IMR-90 (cell line): ENCODE data around the gene LRRC18. TPM values are rescaled to one million over a fixed set of nuclear protein-coding genes. Genes with fewer than 3 reads are reported as not detected.

Source experiments
- ATAC-seq: fragments of 200-7000 bp; cut with Tn5 transposase; 2 replicates; pipeline ENCODE4 v1.9.1; 2020; ENCODE audit warnings: low read depth, mild to moderate bottlenecking, moderate library complexity
- BruUV-seq: library from RNA; stranded (reverse); fragments of 400-500 nt; replicated peaks from 2 replicates; lab custom pipeline; 2021; lab: Mats Ljungman, UMichigan
- CTCF ChIA-PET: fragments of 300-600 bp; formaldehyde crosslinking; extraction: SDS; loops from one replicate; lab custom pipeline; 2021; ENCODE audit warnings: antibody characterized with exemption; lab: Yijun Ruan, JAX
- POLR2A ChIA-PET: fragments of 300-600 bp; sonication (Branson Sonifier 250); formaldehyde crosslinking; loops from one replicate; lab custom pipeline; 2022; ENCODE audit warnings: antibody characterized with exemption; ENCODE audit not compliant: unreplicated experiment; lab: Charles Lee
- DNase-seq: peaks from one replicate; pipeline ENCODE4 v3.0.0; 2013
- H2AFZ ChIP-seq: replicated peaks from 2 replicates; pipeline ENCODE3; 2013; ENCODE audit warnings: low read length, mild to moderate bottlenecking; ENCODE audit not compliant: poor library complexity
- H2AK5ac ChIP-seq: 2 replicates; pipeline ENCODE4 v1.6.1; 2013; ENCODE audit warnings: low read depth, low read length, inconsistent platforms
- H2AK9ac ChIP-seq: replicated peaks from 2 replicates; pipeline ENCODE3; 2013; ENCODE audit warnings: mild to moderate bottlenecking, low read depth, low read length, moderate library complexity; ENCODE audit not compliant: poor library complexity
- H2BK120ac ChIP-seq: 2 replicates; pipeline ENCODE4 v1.6.1; 2013; ENCODE audit warnings: low read depth, low read length, inconsistent platforms
- H2BK15ac ChIP-seq: 3 replicates; pipeline ENCODE4 v1.6.1; 2013; ENCODE audit warnings: low read depth, low read length, inconsistent platforms
- H2BK20ac ChIP-seq: 2 replicates; pipeline ENCODE4 v1.6.1; 2013; ENCODE audit warnings: low read depth, mild to moderate bottlenecking, inconsistent platforms, low read length, moderate library complexity
- H2BK5ac ChIP-seq: 2 replicates; pipeline ENCODE4 v1.6.1; 2013; ENCODE audit warnings: mild to moderate bottlenecking, low read depth, low read length, inconsistent platforms; ENCODE audit not compliant: poor library complexity, severe bottlenecking
- H3K14ac ChIP-seq: replicated peaks from 2 replicates; pipeline ENCODE4 v1.6.1; 2013; ENCODE audit warnings: low read depth, low read length, inconsistent platforms
- H3K18ac ChIP-seq: 2 replicates; pipeline ENCODE4 v1.6.1; 2013; ENCODE audit warnings: low read depth, low read length, control low read depth
- H3K23ac ChIP-seq: 2 replicates; pipeline ENCODE4 v1.6.1; 2013; ENCODE audit warnings: low read depth, low read length, inconsistent platforms
- H3K27ac ChIP-seq: 2 replicates; pipeline ENCODE4 v1.5.1; 2013; ENCODE audit warnings: mild to moderate bottlenecking, control low read depth, low read length; ENCODE audit not compliant: insufficient read depth
- H3K27me3 ChIP-seq: 2 replicates; pipeline ENCODE4 v1.6.1; 2013; ENCODE audit warnings: low read length; ENCODE audit not compliant: control insufficient read depth, insufficient read depth
- H3K36me3 ChIP-seq: 2 replicates; pipeline ENCODE4 v1.6.1; 2013; ENCODE audit warnings: low read length, mixed read lengths; ENCODE audit not compliant: control insufficient read depth, insufficient read depth
- H3K4ac ChIP-seq: 2 replicates; pipeline ENCODE4 v1.6.1; 2013; ENCODE audit warnings: low read depth, low read length, inconsistent platforms
- H3K4me1 ChIP-seq: 2 replicates; pipeline ENCODE4 v1.6.1; 2013; ENCODE audit warnings: low read length, mixed read lengths; ENCODE audit not compliant: control insufficient read depth, insufficient read depth
- H3K4me2 ChIP-seq: 2 replicates; pipeline ENCODE4 v1.6.1; 2013; ENCODE audit warnings: low read depth, mild to moderate bottlenecking, control low read depth, low read length, moderate library complexity
- H3K4me3 ChIP-seq: 2 replicates; pipeline ENCODE4 v1.5.1; 2013; ENCODE audit warnings: low read depth, mild to moderate bottlenecking, control low read depth, low read length, moderate library complexity; ENCODE audit not compliant: insufficient read depth
- H3K56ac ChIP-seq: 2 replicates; pipeline ENCODE4 v1.6.1; 2013; ENCODE audit warnings: low read length, inconsistent platforms; ENCODE audit not compliant: insufficient read depth; ENCODE audit errors: extremely low read depth
- H3K79me1 ChIP-seq, 2 experiments: 2 replicates each; pipeline ENCODE4 v1.6.1; 2013; ENCODE audit warnings: low read length in 2 of 2, inconsistent platforms in 1 of 2, low read depth in 1 of 2
- H3K9ac ChIP-seq: 2 replicates; pipeline ENCODE4 v1.6.1; 2013; ENCODE audit warnings: low read depth, low read length, control low read depth
- H3K9me1 ChIP-seq: 2 replicates; pipeline ENCODE4 v1.6.1; 2013; ENCODE audit warnings: low read length, inconsistent platforms; ENCODE audit not compliant: insufficient read depth
- H3K9me3 ChIP-seq: 2 replicates; pipeline ENCODE4 v1.6.1; 2013; ENCODE audit warnings: low read length; ENCODE audit not compliant: control insufficient read depth, insufficient read depth
- H4K20me1 ChIP-seq: 2 replicates; pipeline ENCODE4 v1.6.1; 2013; ENCODE audit warnings: low read length, inconsistent platforms; ENCODE audit not compliant: insufficient read depth
- H4K5ac ChIP-seq: 2 replicates; pipeline ENCODE4 v1.6.1; 2013; ENCODE audit warnings: mild to moderate bottlenecking, low read depth, low read length, control low read depth
- H4K8ac ChIP-seq, 2 experiments: 2 replicates each; pipeline ENCODE4 v1.6.1; 2013; ENCODE audit warnings: low read depth in 2 of 2, low read length in 2 of 2, control low read depth in 1 of 2, inconsistent platforms in 1 of 2
- H4K91ac ChIP-seq: 2 replicates; pipeline ENCODE4 v1.6.1; 2013; ENCODE audit warnings: low read depth, low read length, inconsistent platforms; ENCODE audit not compliant: insufficient read depth
- BHLHE40 ChIP-seq: fragments of 150-350 bp; IDR thresholded peaks from 2 replicates; pipeline ENCODE4 v1.6.1; 2016; ENCODE audit warnings: mild to moderate bottlenecking, low read depth, low read length
- CEBPB ChIP-seq: IDR thresholded peaks from 2 replicates; pipeline ENCODE4 v1.6.1; 2012; ENCODE audit warnings: low read depth, low read length, improper control_type of control experiment
- CHD1 ChIP-seq: IDR thresholded peaks from 2 replicates; pipeline ENCODE4 v1.6.1; 2012; ENCODE audit warnings: low read depth, low read length, improper control_type of control experiment
- FOS ChIP-seq: fragments of 150-350 bp; IDR thresholded peaks from 2 replicates; pipeline ENCODE4 v1.6.1; 2016; ENCODE audit warnings: low read depth, low read length
- MAZ ChIP-seq: IDR thresholded peaks from 2 replicates; pipeline ENCODE4 v1.6.1; 2012; ENCODE audit warnings: low read depth, mild to moderate bottlenecking, low read length, improper control_type of control experiment, moderate library complexity, borderline replicate concordance
- MXI1 ChIP-seq: IDR thresholded peaks from 2 replicates; pipeline ENCODE4 v1.6.1; 2012; ENCODE audit warnings: low read depth, mild to moderate bottlenecking, low read length, moderate library complexity, borderline replicate concordance
- NFE2L2 ChIP-seq: fragments of 150-350 bp; IDR thresholded peaks from 2 replicates; pipeline ENCODE4 v1.6.1; 2016; ENCODE audit warnings: low read depth, mild to moderate bottlenecking, low read length
- POLR2A ChIP-seq: IDR thresholded peaks from 2 replicates; pipeline ENCODE4 v1.6.1; 2012; ENCODE audit warnings: mild to moderate bottlenecking, low read depth, low read length
- RCOR1 ChIP-seq: IDR thresholded peaks from 2 replicates; pipeline ENCODE4 v1.6.1; 2012; ENCODE audit warnings: mild to moderate bottlenecking, low read length, improper control_type of control experiment; ENCODE audit not compliant: insufficient replicate concordance
- RFX5 ChIP-seq: IDR thresholded peaks from 2 replicates; pipeline ENCODE4 v1.8.0; 2012; ENCODE audit warnings: low read depth, mild to moderate bottlenecking, low read length, moderate library complexity
- WGBS, 2 experiments: methylation state at CpG; one replicate each; pipeline versions ENCODE4 v1.1.5 to v1.1.7; 2013; ENCODE audit warnings: missing lambda C conversion rate in 2 of 2; ENCODE audit not compliant: insufficient read length in 1 of 2; ENCODE audit errors: extremely low coverage in 2 of 2; 5-methylcytosine and 5-hydroxymethylcytosine counted together
- dilution Hi-C: fragments of 300-500 bp; cut with HindIII; formaldehyde crosslinking; loops from one replicate; pipeline ENCODE4 v1.14.3; 2018; ENCODE audit warnings: low sequenced_read_pairs; ENCODE audit not compliant: unreplicated experiment
- in situ Hi-C: fragments of 300-500 bp; cut with MboI; formaldehyde crosslinking; loops from 3 replicates; pipeline ENCODE4 v1.14.3; 2019; ENCODE audit warnings: low sequenced_read_pairs, inconsistent platforms, mixed read lengths
- intact Hi-C: fragments of 100-400 bp; cut with micrococcal nuclease; formaldehyde crosslinking; loops from 2 replicates; pipeline ENCODE4 v1.10.0; 2022
- polyA plus RNA-seq, 3 experiments: library from polyadenylated mRNA; depleted of rRNA; stranded (reverse); fragments of >200 nt; gene quantifications; 2 replicates each; pipeline ENCODE4 v1.2.3, GENCODE V29; 2012; ENCODE audit warnings: low replicate concordance in 1 of 3
- total RNA-seq: library from RNA; depleted of rRNA; stranded (reverse); fragments of >200 nt; gene quantifications from 2 replicates; pipeline ENCODE4 v1.2.3, GENCODE V29; 2012
- TF ChIP-seq, protein P1 (sequence below): conservative IDR thresholded peaks from 2 replicates; pipeline ENCODE4 v1.5.1; 2012; ENCODE audit warnings: mild to moderate bottlenecking, low read depth, low read length, improper control_type of control experiment
- TF ChIP-seq, protein P2 (sequence below): fragments of 150-350 bp; IDR thresholded peaks from 2 replicates; pipeline ENCODE4 v1.6.1; 2017; ENCODE audit warnings: mild to moderate bottlenecking, antibody characterized with exemption, low read length, low read depth

The LRRC18 gene
- total and polyA plus RNA-seq, 2 of the 4 experiments (the other 2 are of a cell fraction) = not detected

DNA sequence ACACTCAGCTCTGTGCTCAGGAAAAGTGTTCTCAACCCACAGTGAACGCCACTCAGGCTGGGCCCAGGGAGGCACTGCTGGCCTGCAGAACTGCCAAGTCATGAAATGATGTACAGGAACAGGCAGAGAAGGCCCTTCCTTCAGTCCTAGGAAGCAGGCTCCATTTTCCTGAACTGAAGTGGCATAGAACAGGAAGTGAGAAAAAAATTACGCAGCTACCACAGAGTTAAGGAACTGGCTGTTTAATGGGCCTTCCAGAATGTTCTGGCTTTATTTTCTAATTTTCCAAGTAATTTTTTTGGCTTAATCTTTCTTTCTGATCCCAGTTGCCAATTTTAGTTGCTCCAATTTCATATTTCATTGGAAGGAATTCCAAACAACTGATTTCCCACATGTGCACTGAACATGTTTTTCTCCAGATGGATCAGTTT is 39.3 kb downstream of the LRRC18 start:
- Histone ChIP-seq H3K27me3 (peaks cover 3% of the 10 kb centered on the region; the same call in 1 of the 2 replicates), H3K27ac (no peak overlapping the region), H3K56ac (no peak overlapping the region), H4K20me1 (no peaks in the 10 kb centered on the region), H4K8ac (no peak overlapping the region), H3K9ac (no peak overlapping the region), H3K36me3 (no peaks in the 10 kb centered on the region), H2AK5ac (no peak overlapping the region), H3K14ac (no peak overlapping the region), H3K4me2 (no peak overlapping the region), H3K9me1 (no peaks in the 10 kb centered on the region), H2BK120ac (no peak overlapping the region), H3K79me1 (no peaks in the 10 kb centered on the region), H2BK15ac (no peak overlapping the region), H4K91ac (no peak overlapping the region), H2AFZ (no peak overlapping the region), H2BK20ac (no peak overlapping the region), H2BK5ac (no peak overlapping the region), H3K4me1 (no peaks in the 10 kb centered on the region), H3K4me3 (no peak overlapping the region), H4K5ac (no peak overlapping the region), H3K9me3 (no peaks in the 10 kb centered on the region), H3K4ac (no peak overlapping the region), H3K18ac (no peak overlapping the region), H2AK9ac (no peak overlapping the region), H3K23ac (no peak overlapping the region)
- ATAC-seq (no peak), DNase-seq (no peak)
- intact Hi-C loops (no loop called here), dilution Hi-C loops (no loop called here), in situ Hi-C loops (no loop called here)
- no TSS peak for BruUV-seq
- TF ChIP-seq POLR2A (no peak), BHLHE40 (no peak), CEBPB (no peak), CHD1 (no peak), MAZ (no peak), FOS (no peak), MXI1 (no peak), RFX5 (no peak), RCOR1 (no peak), NFE2L2 (no peak)
- TF ChIP-seq, protein P1, sequence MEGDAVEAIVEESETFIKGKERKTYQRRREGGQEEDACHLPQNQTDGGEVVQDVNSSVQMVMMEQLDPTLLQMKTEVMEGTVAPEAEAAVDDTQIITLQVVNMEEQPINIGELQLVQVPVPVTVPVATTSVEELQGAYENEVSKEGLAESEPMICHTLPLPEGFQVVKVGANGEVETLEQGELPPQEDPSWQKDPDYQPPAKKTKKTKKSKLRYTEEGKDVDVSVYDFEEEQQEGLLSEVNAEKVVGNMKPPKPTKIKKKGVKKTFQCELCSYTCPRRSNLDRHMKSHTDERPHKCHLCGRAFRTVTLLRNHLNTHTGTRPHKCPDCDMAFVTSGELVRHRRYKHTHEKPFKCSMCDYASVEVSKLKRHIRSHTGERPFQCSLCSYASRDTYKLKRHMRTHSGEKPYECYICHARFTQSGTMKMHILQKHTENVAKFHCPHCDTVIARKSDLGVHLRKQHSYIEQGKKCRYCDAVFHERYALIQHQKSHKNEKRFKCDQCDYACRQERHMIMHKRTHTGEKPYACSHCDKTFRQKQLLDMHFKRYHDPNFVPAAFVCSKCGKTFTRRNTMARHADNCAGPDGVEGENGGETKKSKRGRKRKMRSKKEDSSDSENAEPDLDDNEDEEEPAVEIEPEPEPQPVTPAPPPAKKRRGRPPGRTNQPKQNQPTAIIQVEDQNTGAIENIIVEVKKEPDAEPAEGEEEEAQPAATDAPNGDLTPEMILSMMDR = no peak
- TF ChIP-seq, protein P2, sequence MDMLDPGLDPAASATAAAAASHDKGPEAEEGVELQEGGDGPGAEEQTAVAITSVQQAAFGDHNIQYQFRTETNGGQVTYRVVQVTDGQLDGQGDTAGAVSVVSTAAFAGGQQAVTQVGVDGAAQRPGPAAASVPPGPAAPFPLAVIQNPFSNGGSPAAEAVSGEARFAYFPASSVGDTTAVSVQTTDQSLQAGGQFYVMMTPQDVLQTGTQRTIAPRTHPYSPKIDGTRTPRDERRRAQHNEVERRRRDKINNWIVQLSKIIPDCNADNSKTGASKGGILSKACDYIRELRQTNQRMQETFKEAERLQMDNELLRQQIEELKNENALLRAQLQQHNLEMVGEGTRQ = no peak
- ChIA-PET POLR2A (no interaction called here), CTCF (no interaction called here)
- no CpG with 5 or more reads among the region's 2 CpGs for WGBS, 2 experiments
